ENCODE data around the gene ZER1. TPM values are rescaled to one million over a fixed set of nuclear protein-coding genes. Genes with fewer than 3 reads are reported as not detected.

Gene ZER1

Small RNA genes within 50 kb of the gene (small RNA-seq; reads per million reads assigned to genes)
- not detected for gene RF00017 (ENCODE audit: low read depth)
- gene RN7SL560P (ENCODE audit: low read depth): not detected

Data from mesenchymal stem cell (in vitro differentiated cells and primary cell).